Tibial nerve (tissue), 4 donors: ENCODE results near the gene UBA1.

ENCODE experiments used
- EP300 ChIP-seq, 2 donors: sonication (generic); formaldehyde crosslinking; IDR thresholded peaks; one replicate each; pipeline ENCODE4 v1.6.1; 2017; ENCODE audit warnings: antibody characterized with exemption in 2 of 2, mild to moderate bottlenecking in 1 of 2
- POLR2A ChIP-seq, 2 donors: fragments of 450-650 bp; IDR thresholded peaks; one replicate each; pipeline ENCODE4 v1.6.1; 2017; ENCODE audit warnings: antibody characterized with exemption in 2 of 2, mild to moderate bottlenecking in 2 of 2, moderate library complexity in 2 of 2
- TF ChIP-seq, protein P1 (sequence below), 5 experiments: fragments of 200-600 bp in 3 of 5; fragments of 450-650 bp in 2 of 5; sonication (generic) in 3 of 5; IDR thresholded peaks; one replicate each; pipeline ENCODE4 v1.5.1; 2016 to 2019; ENCODE audit warnings: antibody characterized with exemption in 5 of 5, mild to moderate bottlenecking in 3 of 5, moderate library complexity in 2 of 5

DNA sequence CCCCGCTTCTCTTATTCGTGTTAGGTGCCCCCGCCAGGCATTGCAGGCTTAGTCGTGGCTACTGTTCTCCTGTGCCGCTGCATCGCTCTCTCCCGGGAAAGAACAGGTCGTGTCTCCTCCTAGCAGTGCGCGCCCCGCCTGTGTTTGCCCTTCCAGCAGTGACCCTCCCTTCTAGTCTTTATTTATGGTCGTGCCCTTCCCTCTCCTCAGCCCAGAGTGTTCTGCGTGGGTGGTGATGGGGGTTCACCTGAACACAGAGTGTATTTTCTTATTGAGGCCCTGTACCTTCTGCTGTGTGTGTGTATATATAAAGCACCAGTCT is 54.3 kb downstream of the UBA1 start:
- TF ChIP-seq, protein P1, sequence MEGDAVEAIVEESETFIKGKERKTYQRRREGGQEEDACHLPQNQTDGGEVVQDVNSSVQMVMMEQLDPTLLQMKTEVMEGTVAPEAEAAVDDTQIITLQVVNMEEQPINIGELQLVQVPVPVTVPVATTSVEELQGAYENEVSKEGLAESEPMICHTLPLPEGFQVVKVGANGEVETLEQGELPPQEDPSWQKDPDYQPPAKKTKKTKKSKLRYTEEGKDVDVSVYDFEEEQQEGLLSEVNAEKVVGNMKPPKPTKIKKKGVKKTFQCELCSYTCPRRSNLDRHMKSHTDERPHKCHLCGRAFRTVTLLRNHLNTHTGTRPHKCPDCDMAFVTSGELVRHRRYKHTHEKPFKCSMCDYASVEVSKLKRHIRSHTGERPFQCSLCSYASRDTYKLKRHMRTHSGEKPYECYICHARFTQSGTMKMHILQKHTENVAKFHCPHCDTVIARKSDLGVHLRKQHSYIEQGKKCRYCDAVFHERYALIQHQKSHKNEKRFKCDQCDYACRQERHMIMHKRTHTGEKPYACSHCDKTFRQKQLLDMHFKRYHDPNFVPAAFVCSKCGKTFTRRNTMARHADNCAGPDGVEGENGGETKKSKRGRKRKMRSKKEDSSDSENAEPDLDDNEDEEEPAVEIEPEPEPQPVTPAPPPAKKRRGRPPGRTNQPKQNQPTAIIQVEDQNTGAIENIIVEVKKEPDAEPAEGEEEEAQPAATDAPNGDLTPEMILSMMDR (IDR thresholded peaks at IDR 0.05): no peak
- TF ChIP-seq POLR2A (IDR thresholded peaks at IDR 0.05) (no peak), EP300 (IDR thresholded peaks at IDR 0.05) (no peak)
